Neural crest cell (in vitro differentiated cells): Measurements from ENCODE around the gene MICA. TPM values are rescaled to one million over a fixed set of nuclear protein-coding genes. Genes with fewer than 3 reads are reported as not detected.
"Not testable (repeated sequence)": the region's sequence is repeated elsewhere in the genome, so short reads cannot be mapped to it uniquely, and the experiment has no call there.

Source experiments
- DNase-seq: peaks from one replicate; pipeline ENCODE4 v3.0.0; 2021; ENCODE audit warnings: low read depth, mixed read lengths, low spot score
- H3K27ac Mint-ChIP-seq: one replicate; pipeline ENCODE4 v1.8.0; 2021; ENCODE audit warnings: mild to moderate bottlenecking, mixed read lengths; ENCODE audit not compliant: unreplicated experiment
- H3K27me3 Mint-ChIP-seq: 2 replicates; pipeline ENCODE4 v1.8.0; 2021; ENCODE audit warnings: low read depth, mild to moderate bottlenecking, mixed read lengths
- H3K36me3 Mint-ChIP-seq: 2 replicates; pipeline ENCODE4 v1.8.0; 2021; ENCODE audit warnings: low read depth, mild to moderate bottlenecking, mixed read lengths
- H3K4me1 Mint-ChIP-seq: 2 replicates; pipeline ENCODE4 v1.8.0; 2021; ENCODE audit warnings: mixed read lengths
- H3K4me3 Mint-ChIP-seq: one replicate; pipeline ENCODE4 v1.8.0; 2021; ENCODE audit warnings: mild to moderate bottlenecking, mixed read lengths
- H3K9me3 Mint-ChIP-seq: 2 replicates; pipeline ENCODE4 v1.8.0; 2021; ENCODE audit warnings: mixed read lengths
- CTCF ChIP-seq: fragments of 200-600 bp; sonication (generic); conservative IDR thresholded peaks from 2 replicates; pipeline ENCODE4 v1.5.0; 2021; ENCODE audit warnings: antibody characterized with exemption, mild to moderate bottlenecking
- total RNA-seq: library from RNA; stranded (reverse); gene quantifications from 2 replicates; pipeline ENCODE4 v1.2.1, GENCODE V29; 2021

The MICA gene
- total RNA-seq, 1 donor from 2014 or later = 21.1 TPM

GRCh38 chr6:31453259-31453658 lies 49.9 kb downstream of the MICA start:
- Mint-ChIP-seq H3K9me3 (peaks cover 3% of the 10 kb centered on the region), H3K4me1 (no peaks in the 10 kb centered on the region), H3K4me3 (no peak overlapping the region), H3K27me3 (peaks cover 37% of the 10 kb centered on the region), H3K36me3 (no peaks in the 10 kb centered on the region), H3K27ac (no peak overlapping the region)
- DNase-seq = no peak
- TF ChIP-seq CTCF = no peak

DNA sequence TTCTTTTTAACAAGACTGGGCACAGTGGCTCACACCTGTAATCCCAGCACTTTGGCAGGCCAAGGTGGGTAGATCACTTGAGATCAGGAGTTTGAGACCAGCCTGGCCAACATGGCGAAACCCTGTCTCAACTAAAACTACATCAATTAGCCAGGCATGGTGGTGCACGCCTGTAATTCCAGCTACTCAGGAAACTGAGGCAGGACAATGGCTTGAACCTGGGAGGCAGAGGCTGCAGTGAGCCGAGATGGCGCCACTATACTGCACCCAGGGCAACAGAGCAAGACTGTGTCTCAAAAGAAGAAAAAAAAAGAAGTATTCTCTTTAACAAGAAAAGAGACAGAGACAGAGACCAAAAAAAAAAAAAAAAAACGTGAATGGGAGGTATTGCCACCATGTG lies 56.5 kb downstream of the MICA start:
- not testable (repeated sequence) for H3K27ac Mint-ChIP-seq, H3K9me3 Mint-ChIP-seq, H3K4me3 Mint-ChIP-seq, DNase-seq, H3K36me3 Mint-ChIP-seq, H3K4me1 Mint-ChIP-seq
- peaks cover 10% of the 10 kb centered on the region for H3K27me3 Mint-ChIP-seq

DNA sequence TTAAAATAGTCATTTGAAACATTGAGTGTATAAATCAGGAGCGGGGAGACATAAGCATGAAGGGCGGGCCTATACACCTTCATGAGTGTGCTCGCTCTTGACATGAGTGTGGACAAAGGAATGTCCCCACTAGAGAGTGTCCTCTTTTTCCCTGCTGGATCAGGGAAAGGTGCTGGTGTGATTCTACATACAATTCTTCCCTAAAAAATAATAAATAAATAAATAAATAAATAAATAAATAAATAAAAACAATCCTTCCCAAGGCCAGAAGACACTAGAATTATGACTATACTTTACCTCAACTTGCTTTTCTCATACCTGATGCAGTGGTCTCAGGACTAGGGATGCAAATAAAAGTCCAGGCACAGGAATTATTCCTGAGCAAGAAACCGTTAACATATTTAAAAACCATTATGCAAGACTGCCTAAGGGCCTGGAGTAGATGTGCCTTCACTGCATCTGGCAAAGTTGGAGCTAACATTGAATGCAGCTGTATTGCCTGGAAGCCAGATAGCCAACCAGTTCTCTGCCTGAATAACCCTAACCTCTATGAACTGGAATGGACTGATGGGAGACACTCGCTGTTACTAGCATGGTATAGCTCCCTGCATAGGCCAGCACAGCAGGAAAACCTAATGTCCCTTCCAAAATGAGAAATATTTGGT lies 57.1 kb downstream of the MICA start:
- H3K27me3 Mint-ChIP-seq = peaks cover 10% of the 10 kb centered on the region
- no peak overlapping the region for H3K27ac Mint-ChIP-seq
- no peak for TF ChIP-seq CTCF
- H3K4me1 Mint-ChIP-seq = peaks cover 9% of the 10 kb centered on the region
- no peak overlapping the region for H3K4me3 Mint-ChIP-seq
- no peak for DNase-seq
- peaks cover 3% of the 10 kb centered on the region for H3K9me3 Mint-ChIP-seq
- no peaks in the 10 kb centered on the region for H3K36me3 Mint-ChIP-seq

DNA sequence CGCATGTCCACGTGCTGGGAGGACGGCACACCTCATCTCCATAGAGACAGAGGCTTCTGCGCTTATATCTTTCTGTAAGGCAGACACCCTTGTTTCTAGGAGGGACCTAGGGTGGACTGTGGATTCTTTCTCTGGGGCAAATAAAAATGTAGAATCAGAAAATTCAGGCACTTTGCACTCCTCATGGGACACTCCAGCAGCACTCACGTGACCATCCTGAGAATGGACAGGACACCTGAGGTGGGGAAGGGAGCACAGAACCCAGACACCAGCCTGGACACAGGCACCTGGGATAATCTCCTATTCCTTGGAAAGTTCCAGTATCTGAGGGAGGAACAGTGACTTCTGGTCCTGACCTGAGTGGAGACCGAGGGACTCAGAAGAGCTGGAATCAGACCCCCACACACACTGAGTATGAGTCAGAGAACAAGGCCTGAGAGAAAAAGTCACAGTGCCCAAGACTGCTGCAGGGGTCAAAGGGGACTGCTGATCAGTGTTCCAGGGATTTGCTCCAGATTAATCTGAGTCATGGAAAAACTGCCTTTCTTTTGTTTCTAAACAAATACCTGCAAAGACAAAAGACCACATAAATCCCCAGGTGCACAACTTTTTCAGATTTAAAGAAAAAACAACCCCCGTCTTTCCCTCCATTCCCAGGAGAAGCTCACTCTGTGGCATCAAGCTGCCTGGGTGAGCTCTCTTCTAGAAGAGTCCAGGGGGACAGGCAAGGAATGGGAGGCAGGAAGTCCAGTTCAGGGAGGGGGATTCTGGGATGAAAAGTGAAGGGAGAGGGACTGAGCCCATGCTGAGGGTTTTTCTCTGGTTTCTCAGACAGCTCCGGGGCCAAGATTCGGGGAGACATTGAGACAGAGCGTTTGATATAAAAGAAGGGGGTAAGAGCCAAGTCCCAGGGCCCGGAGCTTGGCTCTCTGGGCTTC lies 58.9 kb downstream of the MICA start:
- DNase-seq = no peak
- no peaks in the 10 kb centered on the region for H3K36me3 Mint-ChIP-seq
- no peak for TF ChIP-seq CTCF
- no peak overlapping the region for H3K4me3 Mint-ChIP-seq
- H3K4me1 Mint-ChIP-seq = peaks cover 16% of the 10 kb centered on the region
- H3K27me3 Mint-ChIP-seq = peaks cover 9% of the 10 kb centered on the region
- no peaks in the 10 kb centered on the region for H3K9me3 Mint-ChIP-seq
- no peak overlapping the region for H3K27ac Mint-ChIP-seq

DNA sequence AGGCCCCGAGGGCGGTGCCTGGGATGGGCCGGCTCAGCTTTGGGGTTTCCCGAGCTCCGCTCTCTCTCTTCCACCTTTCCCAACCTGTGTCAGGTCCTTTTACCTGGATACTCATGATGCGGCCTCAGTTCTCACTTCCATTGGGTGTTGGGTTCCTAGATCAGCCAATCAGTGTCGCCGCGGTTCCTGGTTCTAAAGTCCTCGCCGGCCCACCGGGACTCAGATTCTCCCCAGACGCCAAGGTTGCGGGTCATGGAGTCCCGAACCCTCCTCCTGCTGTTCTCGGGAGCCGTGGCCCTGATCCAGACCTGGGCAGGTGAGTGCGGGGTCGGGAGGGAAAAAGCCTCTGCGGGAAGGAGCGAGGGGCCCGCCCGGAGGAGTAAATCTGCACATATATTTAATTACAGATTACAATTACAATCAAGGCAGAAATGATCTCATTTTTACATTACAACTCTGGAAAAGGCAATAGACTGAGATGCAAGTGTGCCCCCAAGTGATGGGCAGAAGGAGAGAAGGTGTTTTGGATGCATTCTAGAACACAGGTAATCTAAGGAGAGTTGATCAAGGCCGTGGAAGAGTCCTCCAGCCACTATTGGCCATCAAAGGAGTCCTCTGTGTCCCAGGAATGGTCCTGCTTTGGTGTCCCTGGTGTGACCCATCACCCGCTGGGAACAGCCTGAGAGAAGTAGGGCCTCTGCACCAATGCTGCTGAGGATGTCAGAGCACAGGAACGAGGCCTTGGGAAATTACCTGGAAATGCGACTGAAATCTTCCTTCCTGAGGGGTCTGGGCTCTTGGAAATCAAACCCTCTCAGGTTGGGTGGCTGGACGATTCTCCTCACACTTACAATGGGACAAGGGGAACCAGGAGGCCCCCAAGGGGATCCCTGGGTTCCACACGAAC lies 59.8 kb downstream of the MICA start:
- H3K27me3 Mint-ChIP-seq = peaks cover 7% of the 10 kb centered on the region
- DNase-seq = peak; percentile 47
- TF ChIP-seq CTCF = no peak
- H3K4me1 Mint-ChIP-seq = peaks cover 22% of the 10 kb centered on the region
- H3K4me3 Mint-ChIP-seq = peak overlapping the region; percentile 61
- no peaks in the 10 kb centered on the region for H3K36me3 Mint-ChIP-seq
- no peaks in the 10 kb centered on the region for H3K9me3 Mint-ChIP-seq
- H3K27ac Mint-ChIP-seq = no peak overlapping the region
